ENCODE measurements around the gene FGFR2.

Gene FGFR2

DNA sequence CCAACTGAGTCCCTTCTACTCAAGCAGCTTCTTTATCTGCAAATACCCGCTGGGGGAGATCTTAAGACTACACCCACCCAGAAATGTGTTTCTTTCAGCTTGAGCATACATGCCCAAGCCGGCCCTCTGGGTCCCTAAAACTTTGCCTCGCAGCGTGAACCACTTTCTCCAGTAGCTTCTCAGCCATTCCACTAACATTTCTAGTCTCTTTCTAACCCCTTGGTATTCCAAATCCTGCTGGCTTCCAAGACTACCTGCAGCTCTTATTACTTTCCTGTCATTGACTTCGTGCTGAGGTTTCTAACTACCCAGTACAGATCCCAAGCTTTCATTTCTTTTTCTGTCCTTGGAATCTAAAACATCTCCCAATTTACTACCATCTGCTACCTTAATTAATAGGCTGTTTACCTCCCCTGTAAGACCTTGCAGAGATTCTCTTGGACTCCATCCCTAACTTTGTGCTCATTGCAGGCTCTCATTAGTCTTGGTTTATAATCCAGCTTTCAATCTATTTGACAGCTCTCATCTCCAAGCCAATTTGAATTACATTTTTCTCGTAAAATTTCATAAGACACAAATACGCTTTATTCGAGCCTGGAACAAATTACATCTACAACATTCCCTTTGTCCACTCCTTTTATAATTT lies 153.6 kb downstream of the FGFR2 start:
- DNase-seq (no peak), ATAC-seq (no peak)
- Mint-ChIP-seq H3K36me3 (ENCODE audit: low read depth) (no peaks in the 10 kb centered on the region), H3K4me3 (no peak overlapping the region), H3K9me3 (no peaks in the 10 kb centered on the region), H3K27me3 (no peaks in the 10 kb centered on the region), H3K4me1 (no peaks in the 10 kb centered on the region), H3K27ac (no peak overlapping the region)

DNA sequence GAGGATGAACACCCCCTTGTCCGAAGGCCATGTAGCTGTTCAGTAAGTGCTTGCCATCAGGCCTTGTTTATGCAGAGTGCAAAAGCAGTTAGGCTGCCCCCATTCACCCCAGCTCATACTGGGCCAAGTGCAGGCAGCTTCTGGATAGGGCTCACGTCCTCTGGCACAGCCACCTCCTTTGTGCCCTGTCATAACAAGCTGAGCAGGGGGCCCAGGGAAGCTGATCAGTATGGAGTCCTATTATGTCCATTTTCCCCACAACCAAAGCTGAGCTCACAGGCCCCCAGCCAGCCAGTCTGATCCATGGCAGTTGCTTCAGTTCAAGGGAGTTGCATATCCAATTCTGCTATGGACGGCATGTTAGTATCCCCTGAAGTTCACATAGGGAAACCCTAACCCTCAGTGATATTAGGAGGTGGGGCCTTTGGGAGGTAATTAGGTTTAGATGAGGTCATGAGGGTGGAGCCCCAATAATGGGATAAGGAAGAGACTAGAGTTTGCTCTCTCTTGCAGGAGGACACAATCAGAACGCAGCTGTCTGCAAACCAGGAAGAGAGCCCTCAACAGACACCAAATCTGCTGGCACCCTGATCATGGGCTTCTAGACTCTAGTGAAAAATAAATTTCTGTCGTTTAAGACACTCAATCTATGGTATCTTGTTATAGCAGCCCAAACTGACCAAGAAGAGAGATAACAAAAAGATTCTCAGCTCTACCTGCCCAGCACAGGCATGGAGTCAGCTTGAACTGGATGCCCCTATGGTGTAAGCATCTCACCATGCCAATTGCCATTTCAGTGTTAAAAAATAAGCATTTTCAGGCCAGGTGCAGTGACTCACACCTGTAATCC lies 155.9 kb downstream of the FGFR2 start:
- no peaks in the 10 kb centered on the region for H3K36me3 Mint-ChIP-seq (ENCODE audit: low read depth)

DNA sequence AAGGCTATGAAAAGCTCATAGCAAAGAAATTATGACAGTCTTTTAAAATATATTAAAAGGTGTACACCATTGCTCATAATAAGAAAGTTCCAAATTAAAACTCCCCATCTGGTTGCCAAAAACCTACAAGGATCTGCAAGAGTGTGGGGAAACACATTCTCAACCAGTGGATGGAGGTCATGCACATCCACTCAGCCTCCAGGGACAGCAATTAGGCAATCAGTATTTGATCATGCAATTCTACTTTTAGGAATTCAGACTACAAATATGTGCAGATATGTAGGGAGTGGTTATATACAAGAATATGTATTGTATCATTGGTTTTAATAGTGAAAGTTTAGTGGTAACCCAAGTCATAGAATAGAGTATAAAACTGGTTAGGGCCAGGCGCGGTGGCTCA lies 157.8 kb downstream of the FGFR2 start:
- no peak overlapping the region for H3K4me3 Mint-ChIP-seq
- no peaks in the 10 kb centered on the region for H3K4me1 Mint-ChIP-seq
- no peak for DNase-seq

More for the DNA sequence above, 155.9 kb downstream of the FGFR2 start:
- Mint-ChIP-seq H3K9me3 (no peaks in the 10 kb centered on the region), H3K4me1 (no peaks in the 10 kb centered on the region), H3K27ac (no peak overlapping the region), H3K27me3 (no peaks in the 10 kb centered on the region), H3K4me3 (no peak overlapping the region)
- DNase-seq (no peak), ATAC-seq (no peak)

DNA sequence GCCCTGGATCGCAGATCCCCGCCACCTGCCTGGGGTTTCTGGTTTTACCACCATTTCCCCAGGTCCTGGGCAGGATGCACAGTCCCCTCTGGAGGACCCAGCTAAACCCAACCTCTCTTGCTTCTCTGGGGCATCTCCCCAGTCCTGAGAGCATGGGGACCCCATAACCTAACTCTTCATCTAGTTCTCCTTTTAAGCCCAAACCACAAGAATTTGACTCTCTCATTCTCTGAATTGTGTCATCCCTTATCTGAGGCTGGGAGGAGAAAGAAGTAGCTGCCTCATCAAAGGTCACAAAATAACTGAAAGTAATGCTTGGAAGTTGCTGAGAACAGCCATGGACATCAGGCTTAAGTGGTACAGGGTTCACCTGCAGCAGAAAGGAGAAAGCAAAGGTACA lies 159.9 kb downstream of the FGFR2 start:
- DNase-seq (no peak), ATAC-seq (no peak)
- Mint-ChIP-seq H3K4me3 (no peak overlapping the region), H3K36me3 (ENCODE audit: low read depth) (no peaks in the 10 kb centered on the region), H3K9me3 (no peaks in the 10 kb centered on the region), H3K27ac (no peak overlapping the region), H3K27me3 (no peaks in the 10 kb centered on the region), H3K4me1 (no peaks in the 10 kb centered on the region)

More for the DNA sequence above, 157.8 kb downstream of the FGFR2 start:
- no peaks in the 10 kb centered on the region for H3K9me3 Mint-ChIP-seq
- H3K27me3 Mint-ChIP-seq: no peaks in the 10 kb centered on the region
- no peaks in the 10 kb centered on the region for H3K36me3 Mint-ChIP-seq (ENCODE audit: low read depth)
- H3K27ac Mint-ChIP-seq: no peak overlapping the region
- ATAC-seq: no peak

DNA sequence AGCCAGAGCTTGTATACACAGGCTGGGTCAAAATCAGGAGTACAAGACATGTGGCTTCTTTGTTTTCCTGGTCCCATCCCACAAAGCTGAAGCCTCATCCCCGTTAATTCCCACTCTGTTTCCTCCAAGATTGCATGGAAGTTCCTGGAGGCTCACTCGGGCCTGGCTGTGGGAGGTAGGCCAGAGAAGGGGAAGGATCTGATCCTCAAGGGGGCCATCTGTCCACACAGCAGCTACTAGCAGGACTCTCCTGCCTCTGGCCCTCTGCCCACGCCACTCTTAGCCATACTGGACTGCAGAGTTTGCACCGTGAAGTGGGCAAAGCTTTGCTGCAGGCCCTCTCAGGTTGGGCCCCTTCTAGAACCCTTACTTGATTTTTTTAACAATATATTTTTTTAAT lies 160.6 kb downstream of the FGFR2 start:
- DNase-seq (no peak), ATAC-seq (no peak)
- H3K9me3 Mint-ChIP-seq: peaks cover 4% of the 10 kb centered on the region
- no peaks in the 10 kb centered on the region for H3K36me3 Mint-ChIP-seq (ENCODE audit: low read depth)
- peaks cover 1% of the 10 kb centered on the region for H3K27me3 Mint-ChIP-seq
- no peak overlapping the region for H3K4me3 Mint-ChIP-seq
- H3K27ac Mint-ChIP-seq: no peak overlapping the region
- no peaks in the 10 kb centered on the region for H3K4me1 Mint-ChIP-seq

DNA sequence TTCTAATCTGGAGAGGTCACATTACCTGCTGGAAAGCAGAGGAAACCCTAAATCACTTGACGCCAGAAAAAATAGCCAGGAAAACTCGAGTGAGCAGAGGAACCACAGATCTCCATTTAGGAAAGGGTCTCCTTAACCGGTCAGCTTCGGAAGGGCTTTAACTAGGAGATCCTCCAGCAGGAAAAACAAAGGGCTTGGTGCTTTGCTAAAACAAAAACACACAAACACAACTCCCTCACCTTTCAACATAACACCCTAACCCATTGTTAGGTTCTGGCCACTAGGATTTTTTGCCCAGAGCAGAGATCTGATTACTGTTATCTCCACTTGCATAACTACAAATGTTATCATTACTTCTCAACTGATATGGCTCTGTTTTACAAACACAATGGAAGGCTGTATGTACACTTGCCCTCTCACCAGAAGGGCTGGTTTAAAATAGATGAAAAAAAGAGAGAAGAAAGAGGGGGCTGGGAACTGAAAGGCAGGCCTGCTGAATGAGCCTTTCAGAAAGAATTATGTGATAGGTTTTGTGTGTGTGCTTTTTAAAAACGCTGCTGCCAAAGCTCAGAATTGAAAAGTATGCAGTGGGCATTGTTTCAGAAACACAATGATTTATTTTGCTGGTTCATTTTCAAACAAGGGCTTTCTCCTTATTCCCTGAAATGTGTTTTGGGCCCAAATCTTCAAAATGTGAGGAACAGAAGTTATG lies 161.5 kb downstream of the FGFR2 start:
- DNase-seq (no peak), ATAC-seq (no peak)
- no peak overlapping the region for H3K4me3 Mint-ChIP-seq
- H3K9me3 Mint-ChIP-seq: peaks cover 4% of the 10 kb centered on the region
- H3K27ac Mint-ChIP-seq: no peak overlapping the region
- H3K4me1 Mint-ChIP-seq: no peaks in the 10 kb centered on the region
- H3K36me3 Mint-ChIP-seq (ENCODE audit: low read depth): no peaks in the 10 kb centered on the region
- H3K27me3 Mint-ChIP-seq: peaks cover 1% of the 10 kb centered on the region

DNA sequence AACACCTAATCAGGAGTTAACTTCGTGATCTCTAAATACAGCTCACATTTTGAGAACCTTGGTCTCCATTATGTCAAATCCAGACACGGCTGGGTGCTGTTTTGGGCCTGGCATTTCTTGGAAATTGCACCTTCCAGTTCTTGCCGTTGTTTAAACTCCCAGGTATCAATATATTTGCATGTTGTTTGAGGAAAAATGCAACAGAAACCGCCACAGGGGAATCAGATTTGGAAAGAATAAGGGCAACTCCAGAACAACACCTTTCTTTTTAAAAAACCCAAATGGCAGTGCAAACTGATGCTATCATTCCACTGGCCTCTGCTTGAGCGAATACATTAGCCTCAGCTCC lies 162.0 kb downstream of the FGFR2 start:
- Mint-ChIP-seq H3K27me3 (peaks cover 1% of the 10 kb centered on the region), H3K4me1 (no peaks in the 10 kb centered on the region), H3K36me3 (ENCODE audit: low read depth) (no peaks in the 10 kb centered on the region), H3K9me3 (peaks cover 4% of the 10 kb centered on the region), H3K27ac (no peak overlapping the region), H3K4me3 (no peak overlapping the region)
- ATAC-seq (no peak), DNase-seq (no peak)

DNA sequence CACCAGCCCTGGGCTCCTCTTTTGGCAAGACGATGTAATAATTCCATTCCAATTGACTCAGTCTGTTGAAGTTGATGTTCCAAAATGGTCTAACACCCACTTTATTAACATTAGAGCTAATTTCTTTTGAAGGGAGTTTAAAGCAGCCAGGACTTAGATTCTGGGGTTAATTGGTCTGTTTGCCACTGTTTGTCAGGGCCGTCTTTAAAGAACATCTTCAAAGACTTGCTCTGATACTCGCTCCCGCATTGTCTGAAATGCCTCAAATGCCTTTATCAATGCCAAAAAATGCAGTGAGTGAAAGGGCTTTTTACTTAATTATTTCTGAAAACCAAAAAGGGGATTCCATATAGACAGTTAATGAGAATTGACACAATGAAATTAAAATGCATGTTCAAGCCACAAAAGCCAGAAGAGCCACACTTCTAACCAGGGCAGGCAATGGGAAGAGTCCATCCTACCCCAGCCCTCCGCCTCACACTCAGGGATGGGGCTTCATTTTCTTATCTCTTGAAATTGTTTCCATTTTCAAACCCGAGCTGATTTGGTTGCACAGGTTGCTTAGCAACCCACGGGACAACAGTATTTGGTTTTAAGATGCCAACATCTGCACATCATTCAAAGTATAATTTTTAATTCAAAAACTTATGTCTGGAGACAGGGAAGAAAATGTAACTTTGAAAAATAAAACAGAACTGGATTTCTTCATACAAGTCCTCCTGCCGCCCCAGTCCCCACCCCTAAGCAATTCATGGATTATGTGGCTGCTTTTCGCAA lies 163.0 kb downstream of the FGFR2 start:
- Mint-ChIP-seq H3K27me3 (peaks cover 1% of the 10 kb centered on the region), H3K9me3 (peaks cover 4% of the 10 kb centered on the region), H3K4me3 (no peak overlapping the region), H3K4me1 (no peaks in the 10 kb centered on the region), H3K36me3 (ENCODE audit: low read depth) (no peaks in the 10 kb centered on the region), H3K27ac (no peak overlapping the region)
- ATAC-seq (no peak), DNase-seq (no peak)

DNA sequence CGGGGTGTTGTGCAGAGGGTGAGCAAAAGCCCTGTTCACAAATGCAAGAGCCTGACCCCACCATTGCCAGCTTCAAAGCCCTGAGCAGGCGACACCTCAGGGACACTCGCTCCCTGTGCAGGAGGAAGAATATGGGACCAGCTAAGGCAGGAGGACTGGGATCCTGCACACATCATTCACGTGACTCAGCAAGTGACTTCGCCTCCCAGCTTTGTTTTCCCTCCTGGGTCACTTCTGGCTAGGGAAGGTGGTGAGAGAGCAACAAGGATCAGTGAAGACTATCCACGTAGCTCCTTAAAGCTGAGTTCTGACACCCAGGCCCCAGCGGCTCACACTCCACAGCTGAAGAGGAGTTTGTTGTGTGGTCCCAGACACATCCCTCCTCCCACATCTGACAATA lies 164.3 kb downstream of the FGFR2 start:
- Mint-ChIP-seq H3K4me3 (no peak overlapping the region), H3K27ac (no peak overlapping the region), H3K27me3 (peaks cover 1% of the 10 kb centered on the region), H3K9me3 (peaks cover 4% of the 10 kb centered on the region), H3K4me1 (no peaks in the 10 kb centered on the region), H3K36me3 (ENCODE audit: low read depth) (no peaks in the 10 kb centered on the region)
- DNase-seq (no peak), ATAC-seq (no peak)

DNA sequence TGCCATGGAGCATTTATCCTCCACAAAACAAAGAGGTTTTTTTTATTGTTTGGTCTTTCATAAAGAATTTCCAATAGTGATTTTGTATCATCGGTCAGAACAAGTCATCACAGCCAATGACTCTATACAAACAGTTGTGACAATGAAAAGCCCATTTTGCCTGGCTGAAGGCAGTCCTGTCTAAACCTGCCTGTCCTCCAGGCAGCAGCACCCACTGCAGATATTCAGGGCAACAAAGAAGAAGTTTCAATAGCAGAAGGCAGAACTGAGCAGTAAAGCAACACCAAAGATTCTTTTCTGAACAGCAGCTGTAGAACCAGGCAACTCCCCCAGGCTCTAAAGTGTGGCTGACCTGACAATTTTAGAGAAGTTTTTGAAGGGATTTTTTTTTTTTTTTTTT lies 169.4 kb downstream of the FGFR2 start:
- Mint-ChIP-seq H3K4me3 (no peak overlapping the region), H3K36me3 (ENCODE audit: low read depth) (no peaks in the 10 kb centered on the region), H3K4me1 (no peaks in the 10 kb centered on the region), H3K27me3 (peaks cover 1% of the 10 kb centered on the region), H3K27ac (no peak overlapping the region), H3K9me3 (peaks cover 4% of the 10 kb centered on the region)
- ATAC-seq (no peak), DNase-seq (no peak)

Data from activated naive CD8-positive, alpha-beta T cell treated with anti-CD3 and anti-CD28 coated beads, Interleukin-2, amount 50 U/mL, for 24 hours (primary cell).